ENCODE results near the gene STARD13. TPM values are rescaled to one million over a fixed set of nuclear protein-coding genes. Genes with fewer than 3 reads are reported as not detected.
A peak's percentile ranks its signal among the peaks of the same experiment; 100 is the strongest.

STARD13 gene
- total and polyA plus RNA-seq, 2 donors from 2014 or later, result 5.1 to 37.2 TPM

GRCh38 chr13:33228648-33229445, 56.7 kb downstream of the STARD13 start:
- Histone ChIP-seq H3K4me1 (ENCODE audit: control insufficient read depth in 2 of 3, insufficient read depth in 2 of 3, low read depth in 1 of 3, low read length in 3 of 3) (peaks cover 0 to 15% (median 6%) of the 10 kb centered on the region in 3 donors), H3K27ac (ENCODE audit: low read depth in 2 of 2, low read length in 2 of 2) (no peak overlapping the region), H3K9me3 (ENCODE audit: control insufficient read depth in 2 of 3, insufficient read depth in 1 of 3, low read length in 3 of 3) (no peaks in the 10 kb centered on the region), H3K4me3 (ENCODE audit: low read length in 3 of 3) (no peak overlapping the region), H3K27me3 (ENCODE audit: control insufficient read depth, insufficient read depth, low read length) (no peaks in the 10 kb centered on the region), H3K36me3 (ENCODE audit: control insufficient read depth in 2 of 3, insufficient read depth in 3 of 3, low read length in 3 of 3) (peaks cover 0 to 4% (median 0%) of the 10 kb centered on the region in 3 donors), H3K9ac (ENCODE audit: low read length in 3 of 3) (peak overlapping the region in 1 of 3 donors; percentile 17)
- TF ChIP-seq, protein P1, sequence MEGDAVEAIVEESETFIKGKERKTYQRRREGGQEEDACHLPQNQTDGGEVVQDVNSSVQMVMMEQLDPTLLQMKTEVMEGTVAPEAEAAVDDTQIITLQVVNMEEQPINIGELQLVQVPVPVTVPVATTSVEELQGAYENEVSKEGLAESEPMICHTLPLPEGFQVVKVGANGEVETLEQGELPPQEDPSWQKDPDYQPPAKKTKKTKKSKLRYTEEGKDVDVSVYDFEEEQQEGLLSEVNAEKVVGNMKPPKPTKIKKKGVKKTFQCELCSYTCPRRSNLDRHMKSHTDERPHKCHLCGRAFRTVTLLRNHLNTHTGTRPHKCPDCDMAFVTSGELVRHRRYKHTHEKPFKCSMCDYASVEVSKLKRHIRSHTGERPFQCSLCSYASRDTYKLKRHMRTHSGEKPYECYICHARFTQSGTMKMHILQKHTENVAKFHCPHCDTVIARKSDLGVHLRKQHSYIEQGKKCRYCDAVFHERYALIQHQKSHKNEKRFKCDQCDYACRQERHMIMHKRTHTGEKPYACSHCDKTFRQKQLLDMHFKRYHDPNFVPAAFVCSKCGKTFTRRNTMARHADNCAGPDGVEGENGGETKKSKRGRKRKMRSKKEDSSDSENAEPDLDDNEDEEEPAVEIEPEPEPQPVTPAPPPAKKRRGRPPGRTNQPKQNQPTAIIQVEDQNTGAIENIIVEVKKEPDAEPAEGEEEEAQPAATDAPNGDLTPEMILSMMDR (IDR thresholded peaks at IDR 0.05; ENCODE audit: borderline replicate concordance, extremely low read depth, insufficient read depth), result peak; percentile 87
- intact Hi-C loops (cut with DNase I), result no loop called here
- peak; percentile 15 for FAIRE-seq
- peak in 2 of 5 donors; percentile 69 to 74 for DNase-seq

GRCh38 chr13:33227927-33228647, 57.5 kb downstream of the STARD13 start:
- no peaks in the 10 kb centered on the region for H3K27me3 ChIP-seq (ENCODE audit: control insufficient read depth, insufficient read depth, low read length)
- H3K4me3 ChIP-seq (ENCODE audit: low read length in 3 of 3), result no peak overlapping the region
- H3K4me1 ChIP-seq (ENCODE audit: control insufficient read depth in 2 of 3, insufficient read depth in 2 of 3, low read depth in 1 of 3, low read length in 3 of 3), result peaks cover 0 to 14% (median 3%) of the 10 kb centered on the region in 3 donors
- peaks cover 0 to 4% (median 0%) of the 10 kb centered on the region in 3 donors for H3K36me3 ChIP-seq (ENCODE audit: control insufficient read depth in 2 of 3, insufficient read depth in 3 of 3, low read length in 3 of 3)
- no peak for DNase-seq
- TF ChIP-seq, protein P1 (IDR thresholded peaks at IDR 0.05; ENCODE audit: borderline replicate concordance, extremely low read depth, insufficient read depth), result no peak
- H3K27ac ChIP-seq (ENCODE audit: low read depth in 2 of 2, low read length in 2 of 2), result no peak overlapping the region
- no peak overlapping the region for H3K9ac ChIP-seq (ENCODE audit: low read length in 3 of 3)
- intact Hi-C loops (cut with DNase I), result no loop called here
- FAIRE-seq, result no peak
- H3K9me3 ChIP-seq (ENCODE audit: control insufficient read depth in 2 of 3, insufficient read depth in 1 of 3, low read length in 3 of 3), result no peaks in the 10 kb centered on the region

GRCh38 chr13:33224686-33225085, 60.9 kb downstream of the STARD13 start:
- H3K36me3 ChIP-seq (ENCODE audit: control insufficient read depth in 2 of 3, insufficient read depth in 3 of 3, low read length in 3 of 3), result no peaks in the 10 kb centered on the region
- TF ChIP-seq, protein P1 (IDR thresholded peaks at IDR 0.05; ENCODE audit: borderline replicate concordance, extremely low read depth, insufficient read depth), result no peak
- H3K9ac ChIP-seq (ENCODE audit: low read length in 3 of 3), result no peak overlapping the region
- no peaks in the 10 kb centered on the region for H3K27me3 ChIP-seq (ENCODE audit: control insufficient read depth, insufficient read depth, low read length)
- H3K9me3 ChIP-seq (ENCODE audit: control insufficient read depth in 2 of 3, insufficient read depth in 1 of 3, low read length in 3 of 3), result no peaks in the 10 kb centered on the region
- FAIRE-seq (peak; percentile 19), DNase-seq (no peak)
- intact Hi-C loops (cut with DNase I), result no loop called here
- peaks cover 0 to 23% (median 3%) of the 10 kb centered on the region in 3 donors for H3K4me1 ChIP-seq (ENCODE audit: control insufficient read depth in 2 of 3, insufficient read depth in 2 of 3, low read depth in 1 of 3, low read length in 3 of 3)
- H3K27ac ChIP-seq (ENCODE audit: low read depth in 2 of 2, low read length in 2 of 2), result no peak overlapping the region
- H3K4me3 ChIP-seq (ENCODE audit: low read length in 3 of 3), result no peak overlapping the region
